T47D (cell line): ENCODE measurements around the gene GALNS.
"Not testable (repeated sequence)": the region's sequence is repeated elsewhere in the genome, so short reads cannot be mapped to it uniquely, and the experiment has no call there.

Experiments
- DNase-seq, 2 experiments: peaks; one replicate each; pipeline versions ENCODE4 v3.0.0 to v3.0.0-alpha.2; 2011 to 2012; ENCODE audit warnings: low read depth in 1 of 2, low spot score in 1 of 2
- JUND ChIP-seq: IDR thresholded peaks from 2 replicates; pipeline ENCODE4 v1.6.1; 2012; ENCODE audit warnings: low read depth
- in situ Hi-C: cut with HindIII; loops from 2 replicates; pipeline ENCODE4 v1.10.0; 2016; ENCODE audit warnings: low sequenced_read_pairs, low pct_unique_long_range_greater_than_20kb

The GALNS gene

GRCh38 chr16:88828711-88829110, 28.0 kb downstream of the GALNS start:
- TF ChIP-seq JUND = no peak
- no peak for DNase-seq
- in situ Hi-C loops = no loop called here

GRCh38 chr16:88827727-88828126, 29.0 kb downstream of the GALNS start:
- TF ChIP-seq JUND = no peak
- no peak for DNase-seq
- in situ Hi-C loops = no loop called here

GRCh38 chr16:88826070-88826840, 30.5 kb downstream of the GALNS start:
- in situ Hi-C loops = no loop called here
- no peak for TF ChIP-seq JUND
- no peak for DNase-seq

- in situ Hi-C loops = no loop called here
- no peak for DNase-seq
- no peak for TF ChIP-seq JUND
Measured at GRCh38 chr16:88825146-88825545, 31.6 kb downstream of the GALNS start.

- no peak for TF ChIP-seq JUND
- in situ Hi-C loops = no loop called here
- DNase-seq = no peak
Measured at GRCh38 chr16:88824256-88825077, 32.3 kb downstream of the GALNS start.

- DNase-seq, in situ Hi-C loops: not testable (repeated sequence)
Measured at GRCh38 chr16:88823646-88824045, 33.1 kb downstream of the GALNS start.

- no peak for DNase-seq
- in situ Hi-C loops = no loop called here
- TF ChIP-seq JUND = no peak
Measured at GRCh38 chr16:88822281-88823040, 34.3 kb downstream of the GALNS start.

- TF ChIP-seq JUND = no peak
- in situ Hi-C loops = no loop called here
- no peak for DNase-seq
Measured at GRCh38 chr16:88821168-88821850, 35.4 kb downstream of the GALNS start.

GRCh38 chr16:88820385-88821025, 36.2 kb downstream of the GALNS start:
- no peak for TF ChIP-seq JUND
- in situ Hi-C loops = no loop called here
- DNase-seq = no peak

GRCh38 chr16:88819126-88819525, 37.6 kb downstream of the GALNS start:
- in situ Hi-C loops = no loop called here
- DNase-seq = no peak
- no peak for TF ChIP-seq JUND

GRCh38 chr16:88818575-88818874, 38.2 kb downstream of the GALNS start:
- in situ Hi-C loops = no loop called here
- no peak for TF ChIP-seq JUND
- DNase-seq = no peak
